OCI-LY1 (cell line): ENCODE results near the gene CD247.

ENCODE experiments used
- H2AFZ ChIP-seq: fragments of 200-600 bp; sonication (generic), shearing (Covaris generic); 2 replicates; pipeline ENCODE4 v1.6.0; 2014; ENCODE audit warnings: antibody characterized with exemption, mild to moderate bottlenecking, low read length
- H3F3A ChIP-seq: fragments of 200-600 bp; sonication (generic), shearing (Covaris generic); 2 replicates; pipeline ENCODE4 v1.6.0; 2014; ENCODE audit warnings: mild to moderate bottlenecking, antibody characterized with exemption, low read length, moderate library complexity; ENCODE audit not compliant: insufficient read depth
- H3K27ac ChIP-seq: fragments of 200-600 bp; sonication (generic); 2 replicates; pipeline ENCODE4 v1.5.1; 2014; ENCODE audit warnings: low read length, mixed run types, mild to moderate bottlenecking, low read depth; ENCODE audit not compliant: poor library complexity, severe bottlenecking
- H3K27me3 ChIP-seq: fragments of 200-600 bp; sonication (generic); 2 replicates; pipeline ENCODE4 v1.6.0; 2014; ENCODE audit warnings: antibody characterized with exemption, mild to moderate bottlenecking, low read length, moderate library complexity; ENCODE audit not compliant: insufficient read depth
- H3K36me3 ChIP-seq: fragments of 200-600 bp; sonication (generic); 2 replicates; pipeline ENCODE4 v1.6.1; 2014; ENCODE audit warnings: mild to moderate bottlenecking, antibody characterized with exemption, low read length, moderate library complexity, mixed read lengths; ENCODE audit not compliant: insufficient read depth
- H3K4me1 ChIP-seq: fragments of 200-600 bp; sonication (generic); 2 replicates; pipeline ENCODE4 v1.5.1; 2014; ENCODE audit warnings: mild to moderate bottlenecking, low read length, moderate library complexity; ENCODE audit not compliant: insufficient read depth, severe bottlenecking
- H3K4me2 ChIP-seq: fragments of 200-600 bp; sonication (generic), shearing (Covaris generic); 2 replicates; pipeline ENCODE4 v1.6.1; 2014; ENCODE audit warnings: low read length
- H3K4me3 ChIP-seq: fragments of 200-600 bp; sonication (generic); 2 replicates; pipeline ENCODE4 v1.5.1; 2014; ENCODE audit warnings: low read length, low read depth, mild to moderate bottlenecking, mixed read lengths; ENCODE audit not compliant: poor library complexity, severe bottlenecking
- H3K79me2 ChIP-seq: fragments of 200-600 bp; shearing (Covaris generic); 2 replicates; pipeline ENCODE4 v1.6.1; 2016; ENCODE audit warnings: mixed run types, low read length, mixed read lengths; ENCODE audit not compliant: insufficient read depth
- H3K9ac ChIP-seq: fragments of 200-600 bp; sonication (generic), shearing (Covaris generic); 2 replicates; pipeline ENCODE4 v1.6.1; 2014; ENCODE audit warnings: mild to moderate bottlenecking, low read length, mixed read lengths
- H3K9me2 ChIP-seq: fragments of 200-600 bp; sonication (generic), shearing (Covaris generic); 2 replicates; pipeline ENCODE4 v1.6.1; 2014; ENCODE audit warnings: low read depth, mild to moderate bottlenecking, low read length, mixed read lengths
- H3K9me3 ChIP-seq: fragments of 200-600 bp; shearing (Covaris generic); 2 replicates; pipeline ENCODE4 v1.6.1; 2014; ENCODE audit warnings: low read length, mixed read lengths
- H4K20me1 ChIP-seq: fragments of 200-600 bp; sonication (generic), shearing (Covaris generic); 2 replicates; pipeline ENCODE4 v1.6.0; 2016; ENCODE audit warnings: mild to moderate bottlenecking, low read length; ENCODE audit not compliant: insufficient read depth
- EZH2 ChIP-seq: fragments of 200-600 bp; sonication (generic), shearing (Covaris generic); IDR thresholded peaks from 2 replicates; pipeline ENCODE4 v1.8.0; 2017; ENCODE audit warnings: borderline replicate concordance, mixed run types, mild to moderate bottlenecking, antibody characterized with exemption, low read length, moderate library complexity, mixed read lengths
- TF ChIP-seq, protein P1 (sequence below): fragments of 200-600 bp; sonication (generic), shearing (Covaris generic); IDR thresholded peaks from 2 replicates; pipeline ENCODE4 v1.5.1; 2017; ENCODE audit warnings: mild to moderate bottlenecking, antibody characterized with exemption, low read length, moderate library complexity, mixed read lengths

CD247 gene

DNA sequence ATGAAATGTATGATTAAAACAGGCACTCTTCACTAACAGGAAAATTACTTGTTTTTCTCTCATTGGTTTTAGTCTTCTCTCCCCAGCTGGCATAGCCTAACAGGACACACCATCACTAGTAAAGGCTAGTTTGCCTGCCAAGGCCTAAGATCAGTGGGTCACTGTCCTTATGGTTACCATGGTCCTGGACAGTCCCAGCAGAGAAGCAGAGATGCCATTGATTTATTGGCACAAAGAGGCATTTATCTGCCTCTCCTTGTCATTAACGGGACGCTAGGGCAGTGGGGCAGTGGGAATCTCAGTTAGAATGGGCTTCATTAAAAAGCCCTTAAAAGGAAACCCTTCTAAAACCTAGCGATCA is 13.9 kb downstream of the CD247 start:
- H3K9me2 ChIP-seq = no peaks in the 10 kb centered on the region
- H4K20me1 ChIP-seq = no peaks in the 10 kb centered on the region
- no peaks in the 10 kb centered on the region for H3K79me2 ChIP-seq
- H2AFZ ChIP-seq = no peak overlapping the region
- TF ChIP-seq EZH2 = no peak
- TF ChIP-seq, protein P1, sequence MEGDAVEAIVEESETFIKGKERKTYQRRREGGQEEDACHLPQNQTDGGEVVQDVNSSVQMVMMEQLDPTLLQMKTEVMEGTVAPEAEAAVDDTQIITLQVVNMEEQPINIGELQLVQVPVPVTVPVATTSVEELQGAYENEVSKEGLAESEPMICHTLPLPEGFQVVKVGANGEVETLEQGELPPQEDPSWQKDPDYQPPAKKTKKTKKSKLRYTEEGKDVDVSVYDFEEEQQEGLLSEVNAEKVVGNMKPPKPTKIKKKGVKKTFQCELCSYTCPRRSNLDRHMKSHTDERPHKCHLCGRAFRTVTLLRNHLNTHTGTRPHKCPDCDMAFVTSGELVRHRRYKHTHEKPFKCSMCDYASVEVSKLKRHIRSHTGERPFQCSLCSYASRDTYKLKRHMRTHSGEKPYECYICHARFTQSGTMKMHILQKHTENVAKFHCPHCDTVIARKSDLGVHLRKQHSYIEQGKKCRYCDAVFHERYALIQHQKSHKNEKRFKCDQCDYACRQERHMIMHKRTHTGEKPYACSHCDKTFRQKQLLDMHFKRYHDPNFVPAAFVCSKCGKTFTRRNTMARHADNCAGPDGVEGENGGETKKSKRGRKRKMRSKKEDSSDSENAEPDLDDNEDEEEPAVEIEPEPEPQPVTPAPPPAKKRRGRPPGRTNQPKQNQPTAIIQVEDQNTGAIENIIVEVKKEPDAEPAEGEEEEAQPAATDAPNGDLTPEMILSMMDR = no peak
- no peak overlapping the region for H3K4me3 ChIP-seq
- H3K27me3 ChIP-seq = no peaks in the 10 kb centered on the region
- no peaks in the 10 kb centered on the region for H3K9me3 ChIP-seq
- H3K4me1 ChIP-seq = peaks cover 60% of the 10 kb centered on the region
- no peak overlapping the region for H3K4me2 ChIP-seq
- no peak overlapping the region for H3K9ac ChIP-seq
- 0 out of 2 replicates have a peak, but pooled peaks cover 6% of the 10 kb centered on the region for H3F3A ChIP-seq
- peak overlapping the region; percentile 37 for H3K27ac ChIP-seq
- no peaks in the 10 kb centered on the region for H3K36me3 ChIP-seq

DNA sequence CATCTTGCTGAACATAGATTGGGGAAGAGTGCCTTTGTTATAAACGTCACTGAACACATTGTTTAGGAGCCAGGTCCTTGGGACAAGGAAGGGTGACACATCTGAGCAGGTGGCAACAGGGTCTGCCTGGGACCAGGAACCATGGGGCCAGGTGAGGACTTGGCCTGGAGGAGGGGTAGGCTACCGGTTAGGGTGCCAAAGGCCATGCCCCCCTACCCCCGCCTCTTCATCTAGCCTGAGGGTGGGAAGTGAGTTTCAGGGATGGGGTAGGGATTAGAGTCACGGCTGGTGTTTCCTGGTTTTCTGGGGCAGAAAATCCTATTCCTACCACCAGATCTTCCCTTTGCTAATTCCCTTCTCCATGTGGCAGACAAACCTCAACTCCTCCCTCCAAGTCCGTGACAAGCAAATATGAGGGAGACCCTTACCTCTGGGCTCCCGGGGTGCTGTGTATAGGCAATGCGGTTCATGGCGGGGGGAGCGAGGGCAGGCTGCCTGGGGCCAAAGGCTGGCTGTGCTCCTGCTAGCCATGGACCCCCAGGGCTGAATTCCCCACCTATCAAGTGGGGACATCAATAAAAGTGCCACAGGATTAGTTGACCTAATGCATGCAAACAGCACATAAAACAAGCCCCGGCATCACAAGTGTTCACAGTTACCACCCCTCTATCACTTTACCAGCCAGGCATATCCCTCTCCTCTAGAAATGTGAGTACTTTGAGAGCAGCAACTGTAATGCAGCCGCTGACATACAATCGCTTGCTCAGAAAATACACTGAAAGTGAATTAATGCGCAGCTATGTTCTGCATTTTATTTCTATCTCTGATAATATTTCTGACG is 14.5 kb downstream of the CD247 start:
- Histone ChIP-seq H2AFZ (no peak overlapping the region), H3F3A (0 out of 2 replicates have a peak, but pooled peaks cover 6% of the 10 kb centered on the region), H4K20me1 (no peaks in the 10 kb centered on the region), H3K4me2 (no peak overlapping the region), H3K9me3 (no peaks in the 10 kb centered on the region), H3K27ac (peak overlapping the region; percentile 37), H3K79me2 (no peaks in the 10 kb centered on the region), H3K4me1 (peaks cover 64% of the 10 kb centered on the region), H3K9ac (no peak overlapping the region), H3K4me3 (no peak overlapping the region), H3K36me3 (no peaks in the 10 kb centered on the region), H3K9me2 (no peaks in the 10 kb centered on the region), H3K27me3 (no peaks in the 10 kb centered on the region)
- no peak for TF ChIP-seq EZH2
- TF ChIP-seq, protein P1 = no peak

DNA sequence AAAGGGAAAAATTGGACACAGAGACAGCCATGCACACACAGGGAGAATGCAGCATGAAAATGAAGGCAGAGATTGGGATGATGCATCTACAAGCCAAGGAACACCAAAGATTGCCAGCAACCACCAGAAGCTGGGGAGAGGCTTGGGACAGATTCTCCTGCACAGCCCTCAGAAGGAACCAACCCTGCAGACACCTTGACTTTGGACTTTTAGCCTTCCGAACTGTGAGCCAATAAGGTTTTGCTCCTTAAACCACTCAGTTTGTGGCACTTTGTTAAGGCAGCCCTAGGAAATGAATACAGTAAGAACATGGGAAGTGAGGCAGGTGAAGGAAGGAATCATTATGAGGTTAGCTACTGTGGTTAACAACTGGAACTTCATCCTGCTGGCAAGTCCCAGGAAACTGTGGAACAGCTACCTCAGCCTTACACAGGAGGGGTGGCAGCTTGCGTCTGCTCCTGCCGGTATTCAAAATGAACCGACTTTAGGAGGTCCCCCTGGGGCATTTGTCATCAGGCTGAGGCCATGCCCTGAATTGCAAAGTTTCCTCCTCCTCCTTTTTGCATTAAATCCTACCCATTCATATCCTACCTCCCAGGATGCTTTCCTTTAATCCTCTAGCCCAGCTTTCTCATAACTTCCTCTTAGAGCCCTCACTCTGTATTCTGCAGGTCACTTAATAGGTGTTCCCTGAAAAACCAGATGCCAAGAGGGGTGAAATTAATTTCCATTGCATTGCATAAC is 15.4 kb downstream of the CD247 start:
- H3K36me3 ChIP-seq = no peaks in the 10 kb centered on the region
- H3K9ac ChIP-seq = no peak overlapping the region
- H3K4me2 ChIP-seq = no peak overlapping the region
- H3K4me1 ChIP-seq = peaks cover 73% of the 10 kb centered on the region
- no peaks in the 10 kb centered on the region for H3K79me2 ChIP-seq
- H2AFZ ChIP-seq = no peak overlapping the region
- no peaks in the 10 kb centered on the region for H3K9me2 ChIP-seq
- no peaks in the 10 kb centered on the region for H3K9me3 ChIP-seq
- H3K27me3 ChIP-seq = no peaks in the 10 kb centered on the region
- no peak for TF ChIP-seq EZH2
- TF ChIP-seq, protein P1 = no peak
- H3K4me3 ChIP-seq = no peak overlapping the region
- H3F3A ChIP-seq = 0 out of 2 replicates have a peak, but pooled peaks cover 6% of the 10 kb centered on the region
- peak overlapping the region; percentile 94 for H3K27ac ChIP-seq
- no peaks in the 10 kb centered on the region for H4K20me1 ChIP-seq
